Astrocyte of the cerebellum (primary cell): ENCODE results near the gene PRTN3.

Experiments
- DNase-seq: peaks from one replicate; pipeline ENCODE4 v3.0.0-alpha.2; 2011; ENCODE audit warnings: low read depth
- H3K4me3 ChIP-seq: 2 replicates; pipeline ENCODE4 v1.5.1; 2011; ENCODE audit warnings: mild to moderate bottlenecking, low read depth, low read length, moderate library complexity
- CTCF ChIP-seq: IDR thresholded peaks from 2 replicates; pipeline ENCODE4 v1.5.1; 2012; ENCODE audit warnings: low read length, low read depth, moderate library complexity, mild to moderate bottlenecking; ENCODE audit errors: missing control alignments
- in situ Hi-C: cut with HindIII; loops from 2 replicates; pipeline ENCODE4 v1.10.0; 2017; ENCODE audit warnings: low sequenced_read_pairs

The PRTN3 gene

GRCh38 chr19:892243-892893, 51.6 kb downstream of the PRTN3 start:
- DNase-seq, result no peak
- TF ChIP-seq CTCF, result no peak
- peak overlapping the region; percentile 80 for H3K4me3 ChIP-seq
- in situ Hi-C loops, result no loop called here

- peak within 1 kb of the TSS; percentile 80 for H3K4me3 ChIP-seq
- no peak for TF ChIP-seq CTCF
- peak; percentile 85 for DNase-seq
- in situ Hi-C loops, result no loop called here
Measured at GRCh38 chr19:892894-893689, 52.3 kb downstream of the PRTN3 start, which contains the start of the genes MED16 and RNU6-9. MED16 (minus strand) TSS chr19:893187; CDS start chr19:891131, 2,056 bp downstream. RNU6-9 (plus strand) TSS chr19:893484.

- no peak for TF ChIP-seq CTCF
- no peak overlapping the region for H3K4me3 ChIP-seq
- in situ Hi-C loops, result no loop called here
- DNase-seq, result no peak
Measured at GRCh38 chr19:896434-896833, 55.6 kb downstream of the PRTN3 start.

- in situ Hi-C loops, result no loop called here
- no peak for DNase-seq
- no peak overlapping the region for H3K4me3 ChIP-seq
- no peak for TF ChIP-seq CTCF
Measured at GRCh38 chr19:896999-897398, 56.2 kb downstream of the PRTN3 start.

GRCh38 chr19:897442-898039, 56.7 kb downstream of the PRTN3 start:
- H3K4me3 ChIP-seq, result no peak overlapping the region
- in situ Hi-C loops, result no loop called here
- TF ChIP-seq CTCF, result no peak
- DNase-seq, result no peak
